MM.1S (cell line): ENCODE data around the gene ART3.
A peak's percentile ranks its signal among the peaks of the same experiment; 100 is the strongest.

Source experiments
- DNase-seq: peaks from one replicate; pipeline ENCODE4 v3.0.0-alpha.2; 2015
- H2AFZ ChIP-seq: fragments of 300-600 bp; sonication (generic); 2 replicates; pipeline ENCODE4 v1.6.0; 2016; ENCODE audit warnings: antibody characterized with exemption, low read length
- H3F3A ChIP-seq: fragments of 300-600 bp; sonication (generic); 2 replicates; pipeline ENCODE4 v1.6.1; 2016; ENCODE audit warnings: mild to moderate bottlenecking, antibody characterized with exemption, low read length, moderate library complexity, mixed read lengths; ENCODE audit not compliant: insufficient read depth
- H3K27ac ChIP-seq: fragments of 300-600 bp; sonication (generic); 2 replicates; pipeline ENCODE4 v1.5.1; 2016; ENCODE audit warnings: mild to moderate bottlenecking, low read length
- H3K27me3 ChIP-seq: fragments of 300-600 bp; sonication (generic); replicated peaks from 2 replicates; pipeline ENCODE4 v1.6.0; 2016; ENCODE audit warnings: low read length; ENCODE audit not compliant: insufficient read depth
- H3K36me3 ChIP-seq: fragments of 300-600 bp; sonication (generic); replicated peaks from 2 replicates; pipeline ENCODE4 v1.6.1; 2016; ENCODE audit warnings: mild to moderate bottlenecking, low read length, mixed read lengths; ENCODE audit not compliant: insufficient read depth
- H3K4me1 ChIP-seq: fragments of 300-600 bp; sonication (generic); 2 replicates; pipeline ENCODE4 v1.6.1; 2016; ENCODE audit warnings: low read length, mixed read lengths
- H3K4me2 ChIP-seq: fragments of 300-600 bp; sonication (generic); 2 replicates; pipeline ENCODE4 v1.6.0; 2016; ENCODE audit warnings: low read depth, low read length
- H3K4me3 ChIP-seq: fragments of 300-600 bp; sonication (generic); 2 replicates; pipeline ENCODE4 v1.5.1; 2016; ENCODE audit warnings: low read length, mixed read lengths
- H3K79me2 ChIP-seq: fragments of 300-600 bp; sonication (generic); 2 replicates; pipeline ENCODE4 v1.6.1; 2016; ENCODE audit warnings: mixed run types, low read length, mixed read lengths
- H3K9ac ChIP-seq: fragments of 300-600 bp; sonication (generic); 2 replicates; pipeline ENCODE4 v1.6.1; 2016; ENCODE audit warnings: low read length, mixed read lengths
- H3K9me2 ChIP-seq: fragments of 300-600 bp; sonication (generic); replicated peaks from 2 replicates; pipeline ENCODE4 v1.6.1; 2016; ENCODE audit warnings: mild to moderate bottlenecking, low read length, mixed read lengths; ENCODE audit not compliant: insufficient read depth
- H3K9me3 ChIP-seq: fragments of 300-600 bp; sonication (generic); replicated peaks from 2 replicates; pipeline ENCODE4 v1.6.1; 2016; ENCODE audit warnings: mild to moderate bottlenecking, low read length, mixed read lengths; ENCODE audit not compliant: insufficient read depth
- H4K20me1 ChIP-seq: fragments of 300-600 bp; sonication (generic); 2 replicates; pipeline ENCODE4 v1.6.1; 2016; ENCODE audit warnings: mild to moderate bottlenecking, low read length, moderate library complexity, mixed read lengths; ENCODE audit not compliant: insufficient read depth
- EZH2 ChIP-seq: fragments of 300-600 bp; sonication (generic); optimal IDR thresholded peaks from 2 replicates; pipeline ENCODE3; 2017; ENCODE audit warnings: low read depth, mild to moderate bottlenecking, antibody characterized with exemption, low read length, mixed read lengths
- EZH2phosphoT487 ChIP-seq: fragments of 300-600 bp; sonication (generic); IDR thresholded peaks from 2 replicates; pipeline ENCODE4 v1.6.1; 2018; ENCODE audit warnings: antibody characterized with exemption, low read length
- TF ChIP-seq, protein P1 (sequence below): fragments of 300-600 bp; sonication (generic); IDR thresholded peaks from 2 replicates; pipeline ENCODE4 v1.5.1; 2016; ENCODE audit warnings: antibody characterized with exemption, low read length, mixed read lengths

Gene ART3

DNA sequence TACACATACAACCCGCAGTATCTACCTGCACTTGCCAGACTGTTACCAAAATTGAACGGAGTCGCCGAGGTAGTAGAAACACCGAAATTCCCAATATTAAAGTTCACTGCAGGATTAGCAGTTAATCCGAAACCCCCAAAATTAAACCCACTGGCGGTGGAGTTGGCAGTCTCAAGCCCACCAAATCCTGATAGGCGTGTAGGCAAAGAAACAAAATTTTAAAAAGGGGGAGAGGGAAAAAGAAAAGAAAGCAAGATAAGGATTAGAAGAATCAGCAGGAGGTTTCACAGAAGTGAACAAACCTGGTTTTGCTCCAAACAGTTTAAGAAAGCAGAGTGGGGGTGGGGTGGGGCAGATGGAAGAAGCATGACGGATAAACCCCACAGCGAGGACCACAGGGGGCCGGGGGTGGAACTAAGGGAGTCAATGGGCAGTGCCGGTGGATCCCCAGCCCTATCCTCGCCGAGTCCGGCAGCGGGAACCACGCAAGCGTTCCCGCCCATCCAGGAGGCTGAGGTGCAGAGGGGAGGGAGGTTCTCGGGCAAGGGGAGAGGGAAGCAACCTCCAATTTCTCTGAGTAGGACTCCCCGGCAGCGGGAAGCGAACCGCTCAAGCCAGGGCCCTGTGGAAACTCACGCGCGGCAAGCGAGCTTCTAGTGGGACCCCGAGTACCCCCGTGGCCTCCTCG, 73.1 kb downstream of the ART3 start:
- no peaks in the 10 kb centered on the region for H3K9me2 ChIP-seq
- H3F3A ChIP-seq = no peaks in the 10 kb centered on the region
- peak overlapping the region; percentile 94 for H3K9ac ChIP-seq
- no peaks in the 10 kb centered on the region for H4K20me1 ChIP-seq
- peak overlapping the region; percentile 96 for H3K4me2 ChIP-seq
- H3K36me3 ChIP-seq = peaks cover 6% of the 10 kb centered on the region; the same call in 1 of the 2 replicates
- no peaks in the 10 kb centered on the region for H3K9me3 ChIP-seq
- peaks cover 7% of the 10 kb centered on the region; the same call in 1 of the 2 replicates for H3K4me1 ChIP-seq
- peak overlapping the region; percentile 70 for H3K27ac ChIP-seq
- TF ChIP-seq EZH2phosphoT487 = no peak
- no peak for TF ChIP-seq EZH2
- TF ChIP-seq, protein P1, sequence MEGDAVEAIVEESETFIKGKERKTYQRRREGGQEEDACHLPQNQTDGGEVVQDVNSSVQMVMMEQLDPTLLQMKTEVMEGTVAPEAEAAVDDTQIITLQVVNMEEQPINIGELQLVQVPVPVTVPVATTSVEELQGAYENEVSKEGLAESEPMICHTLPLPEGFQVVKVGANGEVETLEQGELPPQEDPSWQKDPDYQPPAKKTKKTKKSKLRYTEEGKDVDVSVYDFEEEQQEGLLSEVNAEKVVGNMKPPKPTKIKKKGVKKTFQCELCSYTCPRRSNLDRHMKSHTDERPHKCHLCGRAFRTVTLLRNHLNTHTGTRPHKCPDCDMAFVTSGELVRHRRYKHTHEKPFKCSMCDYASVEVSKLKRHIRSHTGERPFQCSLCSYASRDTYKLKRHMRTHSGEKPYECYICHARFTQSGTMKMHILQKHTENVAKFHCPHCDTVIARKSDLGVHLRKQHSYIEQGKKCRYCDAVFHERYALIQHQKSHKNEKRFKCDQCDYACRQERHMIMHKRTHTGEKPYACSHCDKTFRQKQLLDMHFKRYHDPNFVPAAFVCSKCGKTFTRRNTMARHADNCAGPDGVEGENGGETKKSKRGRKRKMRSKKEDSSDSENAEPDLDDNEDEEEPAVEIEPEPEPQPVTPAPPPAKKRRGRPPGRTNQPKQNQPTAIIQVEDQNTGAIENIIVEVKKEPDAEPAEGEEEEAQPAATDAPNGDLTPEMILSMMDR = no peak
- H3K27me3 ChIP-seq = no peaks in the 10 kb centered on the region
- peaks cover 65% of the 10 kb centered on the region for H3K79me2 ChIP-seq
- H2AFZ ChIP-seq = peak overlapping the region; percentile 72
- DNase-seq = peak; percentile 46
- H3K4me3 ChIP-seq = peak overlapping the region; percentile 88

DNA sequence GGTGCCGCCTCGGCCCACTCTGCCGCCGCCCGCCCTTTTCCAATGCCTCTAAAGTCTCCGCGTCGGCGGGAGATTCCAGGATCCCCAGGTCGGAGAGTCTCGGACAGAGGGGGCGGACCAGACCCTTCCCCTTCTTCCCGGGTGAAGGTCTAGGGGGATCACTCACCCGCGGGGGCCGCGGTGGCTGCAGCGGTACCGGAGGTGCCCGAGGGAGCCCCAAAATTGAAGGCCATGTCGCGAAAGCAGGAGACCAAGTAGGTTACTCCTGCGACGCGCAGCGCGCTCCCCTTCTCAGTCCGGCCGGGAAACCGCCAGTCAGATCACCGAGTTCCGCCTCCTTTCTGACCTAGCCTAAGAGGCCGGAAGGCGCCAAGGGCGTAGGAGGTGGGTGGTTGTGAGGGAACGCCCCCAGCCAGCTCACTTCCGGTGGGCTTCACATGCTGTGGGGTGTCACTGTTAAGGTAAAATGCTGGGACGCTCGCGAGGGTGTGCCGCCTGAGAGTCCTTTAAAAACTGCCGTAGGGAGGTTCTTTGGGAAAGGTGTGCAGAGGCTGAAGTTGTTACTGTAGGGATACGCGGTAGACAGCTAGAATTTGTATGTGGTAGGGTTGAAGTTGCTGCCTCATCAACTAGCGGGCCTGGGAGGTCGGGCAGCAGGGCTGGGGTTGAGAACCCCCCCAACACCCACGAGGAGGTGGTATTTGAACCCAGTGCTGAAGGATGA, 73.8 kb downstream of the ART3 start, which contains the start of gene NUP54:
TSS of gene NUP54 (minus strand) at position 256 of the 724 bp plus-strand sequence. CDS start at position 233, 23 bp downstream.
- H3K4me2 ChIP-seq = peak within 1 kb of the TSS; percentile 96
- peak within 1 kb of the TSS; percentile 94 for H3K9ac ChIP-seq
- peak; percentile 95 for DNase-seq
- peak within 1 kb of the TSS; percentile 70 for H3K27ac ChIP-seq
- H3K9me2 ChIP-seq = no peaks in the 10 kb centered on the region
- H3K36me3 ChIP-seq = no peaks in the 10 kb centered on the region; the same call in 1 of the 2 replicates
- H3K4me1 ChIP-seq = peaks cover 7% of the 10 kb centered on the region; the same call in 1 of the 2 replicates
- peak within 1 kb of the TSS; percentile 89 for H2AFZ ChIP-seq
- no peaks in the 10 kb centered on the region for H3F3A ChIP-seq
- no peaks in the 10 kb centered on the region for H4K20me1 ChIP-seq
- no peaks in the 10 kb centered on the region for H3K27me3 ChIP-seq
- H3K9me3 ChIP-seq = no peaks in the 10 kb centered on the region
- no peak for TF ChIP-seq EZH2phosphoT487
- TF ChIP-seq EZH2 = no peak
- TF ChIP-seq, protein P1 = no peak
- peaks cover 59% of the 10 kb centered on the region for H3K79me2 ChIP-seq
- H3K4me3 ChIP-seq = peak within 1 kb of the TSS; percentile 88

DNA sequence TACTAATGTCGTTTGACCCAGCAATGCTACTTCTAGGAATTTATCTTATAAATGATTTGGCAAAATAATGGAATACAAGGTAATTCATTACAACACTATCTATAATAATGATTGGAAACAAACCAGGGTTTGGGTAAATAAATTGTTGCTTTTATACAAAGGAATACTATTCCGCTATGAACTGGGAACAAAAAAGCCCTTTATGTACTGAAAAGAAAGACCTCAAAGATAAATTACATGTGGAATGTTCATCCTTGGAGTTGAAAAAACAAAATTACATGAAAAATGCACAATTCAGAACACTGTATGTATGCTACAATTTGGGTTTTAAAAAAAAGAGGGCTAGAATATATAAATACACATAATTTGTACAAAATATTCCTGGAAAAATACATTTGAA, 78.8 kb downstream of the ART3 start:
- no peaks in the 10 kb centered on the region for H4K20me1 ChIP-seq
- H3K4me3 ChIP-seq = no peak overlapping the region
- no peaks in the 10 kb centered on the region for H3K36me3 ChIP-seq
- H3K9me2 ChIP-seq = no peaks in the 10 kb centered on the region
- H3K4me1 ChIP-seq = no peaks in the 10 kb centered on the region
- H3K9ac ChIP-seq = no peak overlapping the region
- H3K27me3 ChIP-seq = no peaks in the 10 kb centered on the region
- TF ChIP-seq, protein P1 = no peak
- TF ChIP-seq EZH2phosphoT487 = no peak
- TF ChIP-seq EZH2 = no peak
- no peaks in the 10 kb centered on the region for H3F3A ChIP-seq
- no peak overlapping the region for H3K27ac ChIP-seq
- H2AFZ ChIP-seq = no peak overlapping the region
- H3K79me2 ChIP-seq = peaks cover 14% of the 10 kb centered on the region
- H3K4me2 ChIP-seq = no peak overlapping the region
- H3K9me3 ChIP-seq = no peaks in the 10 kb centered on the region
- DNase-seq = no peak
